Activated CD4-positive, alpha-beta T cell treated with anti-CD3 and anti-CD28 coated beads, Interleukin-2, amount 50 U/mL, for 48 hours (primary cell): ENCODE measurements around the gene HEBP2.

Experiments used
- DNase-seq, 2 experiments: peaks; one replicate each; pipeline ENCODE4 v3.0.0-alpha.2; 2020

Gene HEBP2

GRCh38 chr6:138455746-138456400, 51.9 kb downstream of the HEBP2 start:
- no peak for DNase-seq

GRCh38 chr6:138456401-138456790, 52.4 kb downstream of the HEBP2 start:
- no peak for DNase-seq

DNA sequence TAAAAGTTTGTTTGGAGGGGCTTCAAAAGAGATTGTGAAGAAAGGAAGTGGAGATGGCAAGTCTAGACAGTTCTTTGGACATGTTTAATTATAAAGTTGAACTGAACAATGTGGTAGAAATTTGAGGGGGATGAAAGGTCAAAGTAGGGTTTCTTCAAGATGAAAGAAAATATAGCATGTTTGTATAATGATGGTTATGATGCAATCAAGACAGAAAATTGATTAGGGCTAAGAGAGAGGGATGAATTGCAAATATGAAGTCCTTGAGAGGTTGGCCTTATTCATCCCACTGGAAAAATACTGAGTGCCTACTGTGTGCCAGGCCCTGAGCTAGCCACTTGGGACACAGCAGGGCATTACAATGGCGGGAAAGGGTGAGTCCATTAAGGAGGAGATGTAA, 57.6 kb downstream of the HEBP2 start:
- DNase-seq, result no peak

GRCh38 chr6:138464085-138464484, 60.1 kb downstream of the HEBP2 start:
- no peak for DNase-seq

DNA sequence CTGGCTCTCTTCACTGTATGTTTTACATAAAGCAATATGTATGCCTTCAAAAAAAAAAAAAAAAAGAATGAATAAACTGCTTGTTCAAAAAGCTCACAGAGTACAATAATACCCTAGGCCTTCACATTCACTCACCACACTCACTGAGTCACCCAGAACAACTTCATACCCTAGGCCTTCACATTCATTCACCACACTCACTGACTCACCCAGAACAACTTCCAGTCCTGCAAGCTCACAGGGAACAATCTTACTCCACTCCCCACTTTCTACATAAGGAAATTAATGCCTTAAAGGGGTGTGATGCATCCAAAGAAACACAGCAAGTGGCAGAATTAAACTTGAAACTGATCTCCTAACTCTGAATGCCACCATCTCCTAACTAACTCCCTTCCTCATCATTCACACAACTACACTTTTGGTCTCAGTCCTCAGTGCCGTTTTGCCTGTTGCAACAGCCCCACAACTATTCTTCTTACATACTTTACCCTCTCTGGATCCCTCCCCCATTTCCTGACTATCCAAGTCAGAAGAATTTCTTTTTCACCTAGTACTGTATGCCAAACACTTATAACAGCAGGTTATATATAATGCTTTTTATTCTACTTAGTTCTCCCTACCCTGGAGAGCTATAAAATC, 61.1 kb downstream of the HEBP2 start:
- no peak for DNase-seq

DNA sequence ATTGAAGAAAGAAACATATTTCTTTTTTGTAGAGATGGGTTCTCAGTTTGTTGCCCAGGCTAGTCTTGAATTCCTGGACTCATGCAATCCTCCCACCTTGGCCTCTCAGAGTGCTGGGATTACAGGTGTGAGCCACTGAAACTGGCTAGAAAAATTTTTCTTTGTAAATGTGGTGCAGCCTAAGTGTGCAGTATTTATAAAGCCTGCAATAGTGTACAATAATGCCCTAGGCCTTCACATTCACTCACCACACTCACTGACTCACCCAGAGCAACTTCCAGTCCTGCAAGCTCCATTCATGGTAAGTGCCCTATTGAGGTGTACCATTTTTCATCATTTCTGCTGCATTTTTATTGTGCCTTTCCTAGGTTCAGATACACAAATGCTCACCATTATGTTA, 63.9 kb downstream of the HEBP2 start:
- no peak for DNase-seq

- no peak for DNase-seq
Measured at GRCh38 chr6:138468320-138469015, 64.4 kb downstream of the HEBP2 start.
